H1 (cell line): ENCODE measurements around the gene APBA2. TPM values are rescaled to one million over a fixed set of nuclear protein-coding genes. Genes with fewer than 3 reads are reported as not detected.

Experiments
- CTCF ChIA-PET: fragments of 300-600 bp; sonication (Branson Sonifier 250); formaldehyde crosslinking; loops from one replicate; lab custom pipeline; 2021; ENCODE audit not compliant: partially characterized antibody; lab: Charles Lee
- POLR2A ChIA-PET: fragments of 300-600 bp; sonication (Branson Sonifier 250); formaldehyde crosslinking; loops from one replicate; lab custom pipeline; 2021; ENCODE audit warnings: inconsistent platforms; ENCODE audit not compliant: partially characterized antibody; lab: Charles Lee
- DNase-seq, 2 experiments: peaks; one replicate each; pipeline versions ENCODE4 v3.0.0 to v3.0.0-alpha.2; 2010 to 2022; ENCODE audit warnings: low spot score in 2 of 2, low read depth in 1 of 2, mixed read lengths in 1 of 2
- FAIRE-seq: peaks from 2 replicates; lab custom pipeline; 2011; peaks lifted over from hg19 to GRCh38; lab: Jason Lieb, UNC
- H2AFZ ChIP-seq: 2 replicates; pipeline ENCODE4 v1.8.1; 2012; ENCODE audit warnings: low read length, inconsistent platforms
- H2AK5ac ChIP-seq: 2 replicates; pipeline ENCODE4 v1.6.1; 2013; ENCODE audit warnings: low read depth, low read length
- H2BK120ac ChIP-seq: replicated peaks from 2 replicates; pipeline ENCODE3; 2013; ENCODE audit warnings: low read depth, low read length, inconsistent platforms
- H2BK12ac ChIP-seq: 2 replicates; pipeline ENCODE4 v1.6.1; 2013; ENCODE audit warnings: low read depth, low read length
- H2BK15ac ChIP-seq: 2 replicates; pipeline ENCODE4 v1.6.1; 2013; ENCODE audit warnings: low read length
- H2BK20ac ChIP-seq: 2 replicates; pipeline ENCODE4 v1.6.1; 2013; ENCODE audit warnings: low read length
- H2BK5ac ChIP-seq: 2 replicates; pipeline ENCODE4 v1.6.1; 2013; ENCODE audit warnings: low read depth, low read length
- H3K14ac ChIP-seq: 2 replicates; pipeline ENCODE4 v1.6.1; 2013; ENCODE audit warnings: inconsistent platforms; ENCODE audit not compliant: insufficient read length
- H3K18ac ChIP-seq: 2 replicates; pipeline ENCODE4 v1.6.1; 2013; ENCODE audit warnings: low read length; ENCODE audit errors: extremely low read depth
- H3K23ac ChIP-seq: 2 replicates; pipeline ENCODE4 v1.6.1; 2013; ENCODE audit warnings: inconsistent platforms; ENCODE audit not compliant: insufficient read length
- H3K23me2 ChIP-seq: 2 replicates; pipeline ENCODE4 v1.6.1; 2013; ENCODE audit warnings: low read depth, low read length
- H3K27ac ChIP-seq: 2 replicates; pipeline ENCODE4 v1.6.1; 2011; ENCODE audit warnings: low read depth, low read length, inconsistent platforms
- H3K27me3 ChIP-seq, 4 experiments: replicated peaks in 1 of 4; 1 replicate in 1 of 4; 2 replicates in 3 of 4; pipeline versions ENCODE4 v1.6.1 to v1.8.1; 2011 to 2013; ENCODE audit warnings: low read length in 3 of 4, mild to moderate bottlenecking in 3 of 4, inconsistent platforms in 2 of 4, mixed read lengths in 2 of 4, moderate library complexity in 1 of 4; ENCODE audit not compliant: control insufficient read depth in 3 of 4, insufficient read depth in 3 of 4; ENCODE audit errors: extremely low read depth in 1 of 4
- H3K36me3 ChIP-seq, 4 experiments: 2 replicates each; pipeline versions ENCODE4 v1.6.1 to v1.8.1; 2011 to 2013; ENCODE audit warnings: mild to moderate bottlenecking in 4 of 4, low read length in 3 of 4, moderate library complexity in 2 of 4, control low read depth in 1 of 4, inconsistent platforms in 1 of 4; ENCODE audit not compliant: insufficient read depth in 4 of 4, control insufficient read depth in 2 of 4
- H3K4ac ChIP-seq: replicated peaks from 2 replicates; pipeline ENCODE3; 2013; ENCODE audit warnings: low read length, low read depth, mixed read lengths, inconsistent platforms; ENCODE audit not compliant: insufficient read length
- H3K4me1 ChIP-seq, 4 experiments: replicated peaks in 1 of 4; 1 replicate in 1 of 4; 2 replicates in 3 of 4; pipeline versions ENCODE4 v1.6.1 to v1.8.1; 2011 to 2013; ENCODE audit warnings: low read length in 3 of 4, inconsistent platforms in 2 of 4, mixed read lengths in 1 of 4; ENCODE audit not compliant: insufficient read depth in 4 of 4, control insufficient read depth in 3 of 4
- H3K4me2 ChIP-seq, 2 experiments: 2 replicates each; pipeline versions ENCODE4 v1.6.1 to v1.8.1; 2011 to 2013; ENCODE audit warnings: low read depth in 2 of 2, low read length in 2 of 2, control low read depth in 1 of 2, inconsistent platforms in 1 of 2, mild to moderate bottlenecking in 1 of 2; ENCODE audit not compliant: insufficient read depth in 1 of 2
- H3K4me3 ChIP-seq, 4 experiments: fragments of 200-600, 300-600 bp in 1 of 4; sonication (generic), shearing (Covaris generic), sonication (Bioruptor Twin) in 1 of 4; 2 replicates each; pipeline versions ENCODE4 v1.5.1 to v1.8.1; 2011 to 2016; ENCODE audit warnings: low read length in 4 of 4, low read depth in 3 of 4, control low read depth in 2 of 4, inconsistent platforms in 2 of 4, mild to moderate bottlenecking in 2 of 4, mixed read lengths in 1 of 4, moderate library complexity in 1 of 4; ENCODE audit not compliant: insufficient read depth in 2 of 4; ENCODE audit errors: extremely low read depth in 1 of 4
- H3K56ac ChIP-seq: replicated peaks from 2 replicates; pipeline ENCODE3; 2013; ENCODE audit warnings: low read depth, mild to moderate bottlenecking, mixed read lengths, low read length, inconsistent platforms; ENCODE audit not compliant: insufficient read length
- H3K79me1 ChIP-seq: 2 replicates; pipeline ENCODE4 v1.6.1; 2013; ENCODE audit warnings: low read depth, low read length, control low read depth
- H3K79me2 ChIP-seq, 2 experiments: 2 replicates each; pipeline versions ENCODE4 v1.6.1 to v1.8.1; 2012 to 2013; ENCODE audit warnings: low read length in 2 of 2, mild to moderate bottlenecking in 2 of 2, inconsistent platforms in 1 of 2; ENCODE audit not compliant: insufficient read depth in 2 of 2, control insufficient read depth in 1 of 2
- H3K9ac ChIP-seq, 4 experiments: replicated peaks in 1 of 4; 1 replicate in 1 of 4; 2 replicates in 3 of 4; pipeline versions ENCODE4 v1.6.1 to v1.8.1; 2011 to 2013; ENCODE audit warnings: low read depth in 3 of 4, low read length in 3 of 4, control low read depth in 2 of 4, mild to moderate bottlenecking in 2 of 4, moderate library complexity in 2 of 4, inconsistent platforms in 1 of 4; ENCODE audit errors: extremely low read depth in 1 of 4
- H3K9me3 ChIP-seq, 2 experiments: 2 replicates each; pipeline versions ENCODE4 v1.6.1 to v1.8.1; 2012 to 2013; ENCODE audit warnings: mild to moderate bottlenecking in 2 of 2, moderate library complexity in 2 of 2, control low read depth in 1 of 2, inconsistent platforms in 1 of 2, low read depth in 1 of 2, low read length in 1 of 2, mixed read lengths in 1 of 2; ENCODE audit not compliant: insufficient read depth in 2 of 2
- H4K20me1 ChIP-seq, 2 experiments: replicated peaks in 1 of 2; 2 replicates each; pipeline versions ENCODE3 to v1.8.1; 2011 to 2013; ENCODE audit warnings: inconsistent platforms in 2 of 2, low read length in 2 of 2, mild to moderate bottlenecking in 1 of 2; ENCODE audit not compliant: insufficient read depth in 2 of 2, control insufficient read depth in 1 of 2
- H4K5ac ChIP-seq: 2 replicates; pipeline ENCODE4 v1.6.1; 2013; ENCODE audit warnings: low read length, low read depth, mixed read lengths, inconsistent platforms; ENCODE audit not compliant: insufficient read length
- H4K8ac ChIP-seq: 2 replicates; pipeline ENCODE4 v1.8.0; 2013; ENCODE audit warnings: mild to moderate bottlenecking, moderate library complexity, low read length, inconsistent platforms; ENCODE audit not compliant: insufficient read depth; ENCODE audit errors: extremely low read depth
- H4K91ac ChIP-seq: replicated peaks from 2 replicates; pipeline ENCODE3; 2013; ENCODE audit warnings: low read length, mixed read lengths, inconsistent platforms; ENCODE audit not compliant: insufficient read length
- ASH2L ChIP-seq: fragments of 200-600, 300-600 bp; sonication (generic); IDR thresholded peaks from one replicate; pipeline ENCODE4 v1.7.1; 2017; ENCODE audit warnings: low read length
- CEBPB ChIP-seq: IDR thresholded peaks from 2 replicates; pipeline ENCODE4 v1.6.1; 2012; ENCODE audit warnings: low read depth, low read length
- CTBP2 ChIP-seq: IDR thresholded peaks from 2 replicates; pipeline ENCODE4 v1.7.0; 2011; ENCODE audit warnings: borderline replicate concordance, mild to moderate bottlenecking, moderate library complexity, mixed read lengths, low read length; ENCODE audit not compliant: insufficient read depth, insufficient read length
- GTF2F1 ChIP-seq: IDR thresholded peaks from 2 replicates; pipeline ENCODE4 v1.6.1; 2012; ENCODE audit warnings: low read depth, low read length, improper control_type of control experiment, borderline replicate concordance
- NANOG ChIP-seq: IDR thresholded peaks from 2 replicates; pipeline ENCODE4 v1.6.1; 2011; ENCODE audit warnings: low read length, low read depth, mild to moderate bottlenecking, inconsistent platforms; ENCODE audit not compliant: insufficient read depth, poor library complexity, severe bottlenecking
- POLR2A ChIP-seq, 2 experiments: IDR thresholded peaks; 1 replicate in 1 of 2; 2 replicates in 1 of 2; pipeline ENCODE4 v1.6.1; 2011; ENCODE audit warnings: low read depth in 2 of 2, low read length in 2 of 2, mild to moderate bottlenecking in 2 of 2; ENCODE audit errors: control extremely low read depth in 1 of 2
- POLR2AphosphoS5 ChIP-seq: IDR thresholded peaks from 2 replicates; pipeline ENCODE4 v1.6.1; 2011; ENCODE audit warnings: low read depth, low read length
- RBBP5 ChIP-seq: IDR thresholded peaks from 2 replicates; pipeline ENCODE4 v1.7.1; 2012; ENCODE audit warnings: low read depth, mild to moderate bottlenecking, inconsistent platforms, low read length, moderate library complexity, borderline replicate concordance
- SIRT6 ChIP-seq: IDR thresholded peaks from one replicate; pipeline ENCODE4 v1.7.1; 2012; ENCODE audit warnings: low read length, inconsistent platforms
- SP4 ChIP-seq: IDR thresholded peaks from 2 replicates; pipeline ENCODE4 v1.6.1; 2012; ENCODE audit warnings: low read length, inconsistent platforms
- SRF ChIP-seq: IDR thresholded peaks from 2 replicates; pipeline ENCODE4 v1.6.1; 2011; ENCODE audit warnings: mild to moderate bottlenecking, low read depth, low read length, moderate library complexity
- TEAD4 ChIP-seq: IDR thresholded peaks from 2 replicates; pipeline ENCODE4 v1.6.1; 2012; ENCODE audit warnings: low read depth, low read length, inconsistent platforms, mixed read lengths
- ZNF274 ChIP-seq: IDR thresholded peaks from 2 replicates; pipeline ENCODE4 v1.7.0; 2012; ENCODE audit warnings: low read length, borderline replicate concordance; ENCODE audit errors: extremely low read depth
- WGBS, 2 experiments: shearing (Covaris generic) in 1 of 2; methylation state at CpG; one replicate each; pipeline versions ENCODE4 v1.1.6 to v1.1.7; 2013 to 2015; ENCODE audit warnings: low lambda C conversion rate in 2 of 2, mixed read lengths in 2 of 2, inconsistent platforms in 1 of 2, low coverage in 1 of 2, missing lambda C conversion rate in 1 of 2; ENCODE audit not compliant: insufficient replicate concordance in 2 of 2, insufficient coverage in 1 of 2, insufficient read length in 1 of 2; ENCODE audit errors: extremely low coverage in 1 of 2, missing lambda C conversion rate in 1 of 2; 5-methylcytosine and 5-hydroxymethylcytosine counted together
- polyA plus RNA-seq, 7 experiments: library from polyadenylated mRNA; depleted of rRNA in 3 of 7; stranded (reverse) in 5 of 7; unstranded in 2 of 7; fragments of >200 nt in 5 of 7; fragments of 200-250 nt in 2 of 7; gene quantifications; 1 replicate in 5 of 7; 2 replicates in 1 of 7; 4 replicates in 1 of 7; pipeline versions ENCODE4 v1.2.1 to v1.2.3, GENCODE V29; 2011 to 2013; ENCODE audit warnings: missing spikeins in 2 of 7, mixed read lengths in 2 of 7
- total RNA-seq: library from RNA; stranded (reverse); fragmentation: NEBNext Ultra II Directional; extraction: Animal tissue kit (Norgen Biotek cat#: 25700); gene quantifications from 2 replicates; pipeline ENCODE4 v1.2.1, GENCODE V29; 2021
- TF ChIP-seq, protein P1 (sequence below): IDR thresholded peaks from 2 replicates; pipeline ENCODE4 v1.6.1; 2012; ENCODE audit warnings: inconsistent platforms
- TF ChIP-seq, protein P2 (sequence below): IDR thresholded peaks from 2 replicates; pipeline ENCODE4 v1.6.1; 2011; ENCODE audit warnings: low read depth, mild to moderate bottlenecking, low read length; ENCODE audit not compliant: insufficient read depth

The APBA2 gene
- total and polyA plus RNA-seq, 2 of the 8 experiments (the other 6 are each of a cell fraction or from before 2014, with no cell fraction given): 15.5 to 19.0 TPM

DNA sequence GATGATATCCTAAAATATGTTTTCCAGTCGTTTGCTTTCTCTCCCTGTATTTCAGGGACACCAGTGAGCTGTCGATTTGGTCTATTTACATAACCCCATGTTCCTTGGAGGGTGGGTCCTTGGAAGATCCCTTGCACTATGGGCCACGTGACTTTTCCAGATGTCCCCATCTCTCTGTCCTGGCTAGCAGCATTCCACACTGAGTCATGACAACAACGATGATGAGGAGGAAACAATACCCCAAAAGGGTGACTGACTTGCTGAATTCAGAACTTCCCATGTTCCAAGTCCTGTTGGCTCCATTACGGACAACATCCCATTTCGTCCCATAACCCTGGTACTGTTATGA lies 249.5 kb downstream of the APBA2 start:
- Histone ChIP-seq H4K20me1 (peaks cover 0 to 2% of the 10 kb centered on the region in 2 experiments), H3K14ac (no peak overlapping the region), H3K4me1 (peaks cover 0 to 1% (median under 1%) of the 10 kb centered on the region in 4 experiments; a peak in 6 of 7 replicates), H4K91ac (no peak overlapping the region), H3K23me2 (peaks cover 7% of the 10 kb centered on the region), H3K27ac (no peak overlapping the region), H3K56ac (no peak overlapping the region), H3K27me3 (no peaks in the 10 kb centered on the region), H4K8ac (no peak overlapping the region), H2BK12ac (no peak overlapping the region), H3K18ac (no peak overlapping the region), H3K23ac (no peak overlapping the region), H2BK15ac (no peak overlapping the region), H3K9ac (no peak overlapping the region), H3K4me3 (no peak overlapping the region), H3K4me2 (no peak overlapping the region), H3K36me3 (no peaks in the 10 kb centered on the region), H2BK5ac (no peak overlapping the region), H2AK5ac (no peak overlapping the region), H3K4ac (no peak overlapping the region), H2BK20ac (no peak overlapping the region), H3K79me2 (no peaks in the 10 kb centered on the region), H3K79me1 (no peaks in the 10 kb centered on the region), H3K9me3 (no peaks in the 10 kb centered on the region), H2BK120ac (no peak overlapping the region), H4K5ac (no peak overlapping the region), H2AFZ (no peak overlapping the region)
- CTCF ChIA-PET: interaction anchor here (1.2 to 7.5 kb wide), 4 partner anchors 8 to 214 kb away, joined by 3 to 88 read pairs (median 4); no protein-coding TSS in a partner anchor
- no peak for DNase-seq
- 84% methylated on average over 6 of the region's 6 CpGs; no CpG with 5 or more reads in 1 of the 2 experiments for WGBS, 2 experiments
- POLR2A ChIA-PET: no interaction called here
- no peak for FAIRE-seq
- TF ChIP-seq SP4 (no peak), SIRT6 (no peak), CTBP2 (no peak), SRF (no peak), NANOG (no peak), ZNF274 (no peak), GTF2F1 (no peak), POLR2A (IDR thresholded peaks at IDR 0.05; ENCODE audit: control extremely low read depth in 1 of 2, low read depth in 2 of 2, low read length in 2 of 2) (no peak), ASH2L (no peak), TEAD4 (no peak), POLR2AphosphoS5 (no peak), CEBPB (no peak), RBBP5 (no peak)
- TF ChIP-seq, protein P1, sequence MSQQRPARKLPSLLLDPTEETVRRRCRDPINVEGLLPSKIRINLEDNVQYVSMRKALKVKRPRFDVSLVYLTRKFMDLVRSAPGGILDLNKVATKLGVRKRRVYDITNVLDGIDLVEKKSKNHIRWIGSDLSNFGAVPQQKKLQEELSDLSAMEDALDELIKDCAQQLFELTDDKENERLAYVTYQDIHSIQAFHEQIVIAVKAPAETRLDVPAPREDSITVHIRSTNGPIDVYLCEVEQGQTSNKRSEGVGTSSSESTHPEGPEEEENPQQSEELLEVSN: no peak
- TF ChIP-seq, protein P2, sequence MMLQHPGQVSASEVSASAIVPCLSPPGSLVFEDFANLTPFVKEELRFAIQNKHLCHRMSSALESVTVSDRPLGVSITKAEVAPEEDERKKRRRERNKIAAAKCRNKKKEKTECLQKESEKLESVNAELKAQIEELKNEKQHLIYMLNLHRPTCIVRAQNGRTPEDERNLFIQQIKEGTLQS: no peak
